DOHH2 (cell line): ENCODE results near the gene ZBTB11.
"Not testable (repeated sequence)": the region's sequence is repeated elsewhere in the genome, so short reads cannot be mapped to it uniquely, and the experiment has no call there.

Experiments
- H3F3A ChIP-seq: fragments of 200-600 bp; sonication (generic), shearing (Covaris generic); 2 replicates; pipeline ENCODE4 v1.6.0; 2016; ENCODE audit warnings: antibody characterized with exemption, mild to moderate bottlenecking; ENCODE audit not compliant: control insufficient read depth, insufficient read depth
- H3K27ac ChIP-seq: fragments of 200-600 bp; sonication (generic); 2 replicates; pipeline ENCODE4 v1.5.1; 2014; ENCODE audit warnings: low read depth, mild to moderate bottlenecking, low read length, moderate library complexity
- H3K27me3 ChIP-seq: fragments of 200-600 bp; sonication (generic); 2 replicates; pipeline ENCODE4 v1.6.1; 2014; ENCODE audit warnings: mild to moderate bottlenecking, low read length, mixed read lengths; ENCODE audit not compliant: control insufficient read depth
- H3K36me3 ChIP-seq: fragments of 200-600 bp; sonication (generic); 2 replicates; pipeline ENCODE4 v1.6.1; 2014; ENCODE audit warnings: mild to moderate bottlenecking, low read length, moderate library complexity, mixed read lengths; ENCODE audit not compliant: control insufficient read depth
- H3K4me1 ChIP-seq: fragments of 200-600 bp; sonication (generic); 2 replicates; pipeline ENCODE4 v1.6.1; 2014; ENCODE audit warnings: mild to moderate bottlenecking, low read length, mixed read lengths; ENCODE audit not compliant: control insufficient read depth
- H3K4me2 ChIP-seq: fragments of 200-600 bp; sonication (generic); 2 replicates; pipeline ENCODE4 v1.6.0; 2014; ENCODE audit warnings: mild to moderate bottlenecking, low read length, moderate library complexity
- H3K4me3 ChIP-seq: fragments of 200-600 bp; sonication (generic); 2 replicates; pipeline ENCODE4 v1.5.1; 2014; ENCODE audit warnings: mild to moderate bottlenecking, low read length, mixed read lengths
- H3K79me2 ChIP-seq: fragments of 200-600 bp; sonication (generic); 2 replicates; pipeline ENCODE4 v1.6.1; 2014; ENCODE audit warnings: mild to moderate bottlenecking, low read length, mixed read lengths; ENCODE audit not compliant: control insufficient read depth
- H3K9me2 ChIP-seq: fragments of 200-600 bp; sonication (generic); replicated peaks from 2 replicates; pipeline ENCODE4 v1.6.1; 2014; ENCODE audit warnings: mild to moderate bottlenecking, low read length, mixed read lengths; ENCODE audit not compliant: control insufficient read depth
- H3K9me3 ChIP-seq: fragments of 200-600 bp; sonication (generic); 2 replicates; pipeline ENCODE4 v1.6.1; 2014; ENCODE audit warnings: antibody characterized with exemption, low read length, mixed read lengths; ENCODE audit not compliant: control insufficient read depth, insufficient read depth
- H4K20me1 ChIP-seq: fragments of 200-600 bp; sonication (generic); 2 replicates; pipeline ENCODE4 v1.6.0; 2014; ENCODE audit warnings: low read depth, mild to moderate bottlenecking, antibody characterized with exemption, low read length, moderate library complexity; ENCODE audit not compliant: control insufficient read depth, insufficient read depth
- EZH2phosphoT487 ChIP-seq: fragments of 200-600 bp; sonication (generic); IDR thresholded peaks from 2 replicates; pipeline ENCODE4 v1.6.1; 2017; ENCODE audit warnings: borderline replicate concordance, mild to moderate bottlenecking, antibody characterized with exemption, low read length, moderate library complexity, mixed read lengths
- TF ChIP-seq, protein P1 (sequence below): fragments of 200-600 bp; sonication (generic); IDR thresholded peaks from one replicate; pipeline ENCODE4 v1.5.1; 2014; ENCODE audit warnings: antibody characterized with exemption, mild to moderate bottlenecking, low read depth, low read length; ENCODE audit not compliant: poor library complexity, severe bottlenecking

Gene ZBTB11

DNA sequence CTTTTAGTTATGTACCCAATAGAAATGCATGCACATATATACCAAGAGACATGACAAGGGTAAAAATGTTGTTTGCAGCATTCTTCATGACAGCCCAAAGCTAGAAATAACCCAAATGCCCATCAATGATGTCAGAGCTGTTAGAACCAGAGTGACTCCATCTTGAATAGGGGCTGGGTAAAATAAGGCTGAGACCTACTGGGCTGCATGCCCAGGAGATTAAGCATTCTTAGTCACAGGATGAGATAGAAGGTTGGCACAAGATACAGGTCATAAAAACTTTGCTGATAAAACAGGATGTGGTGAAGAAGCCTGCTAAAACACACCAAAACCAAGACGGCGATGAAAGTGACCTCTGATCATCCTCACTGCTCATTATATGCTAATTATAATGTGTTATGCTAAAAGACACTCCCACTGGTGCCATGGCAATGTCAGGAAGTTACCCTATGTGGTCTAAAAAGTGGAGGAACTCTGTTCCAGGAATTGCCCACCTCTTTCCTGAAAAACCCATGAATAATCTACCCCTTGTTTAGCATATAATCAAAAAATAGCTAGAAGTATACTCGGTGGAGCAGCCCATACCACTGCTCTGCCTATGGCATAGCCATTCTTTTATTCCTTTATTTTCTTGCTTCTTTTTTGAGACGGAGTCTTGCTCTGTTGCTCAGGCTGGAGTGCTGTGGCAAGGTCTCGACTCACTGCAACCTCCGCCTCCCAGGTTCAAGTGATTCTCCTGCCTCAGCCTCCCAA lies 32.9 kb downstream of the ZBTB11 start:
- H3K36me3 ChIP-seq = peaks cover 4% of the 10 kb centered on the region
- no peaks in the 10 kb centered on the region for H3F3A ChIP-seq
- no peak overlapping the region for H3K4me3 ChIP-seq
- no peaks in the 10 kb centered on the region for H3K9me3 ChIP-seq
- H3K4me2 ChIP-seq = no peak overlapping the region
- H3K9me2 ChIP-seq = no peaks in the 10 kb centered on the region
- no peaks in the 10 kb centered on the region for H3K4me1 ChIP-seq
- H3K79me2 ChIP-seq = no peaks in the 10 kb centered on the region
- H4K20me1 ChIP-seq = no peaks in the 10 kb centered on the region
- H3K27me3 ChIP-seq = no peaks in the 10 kb centered on the region
- no peak for TF ChIP-seq EZH2phosphoT487
- TF ChIP-seq, protein P1, sequence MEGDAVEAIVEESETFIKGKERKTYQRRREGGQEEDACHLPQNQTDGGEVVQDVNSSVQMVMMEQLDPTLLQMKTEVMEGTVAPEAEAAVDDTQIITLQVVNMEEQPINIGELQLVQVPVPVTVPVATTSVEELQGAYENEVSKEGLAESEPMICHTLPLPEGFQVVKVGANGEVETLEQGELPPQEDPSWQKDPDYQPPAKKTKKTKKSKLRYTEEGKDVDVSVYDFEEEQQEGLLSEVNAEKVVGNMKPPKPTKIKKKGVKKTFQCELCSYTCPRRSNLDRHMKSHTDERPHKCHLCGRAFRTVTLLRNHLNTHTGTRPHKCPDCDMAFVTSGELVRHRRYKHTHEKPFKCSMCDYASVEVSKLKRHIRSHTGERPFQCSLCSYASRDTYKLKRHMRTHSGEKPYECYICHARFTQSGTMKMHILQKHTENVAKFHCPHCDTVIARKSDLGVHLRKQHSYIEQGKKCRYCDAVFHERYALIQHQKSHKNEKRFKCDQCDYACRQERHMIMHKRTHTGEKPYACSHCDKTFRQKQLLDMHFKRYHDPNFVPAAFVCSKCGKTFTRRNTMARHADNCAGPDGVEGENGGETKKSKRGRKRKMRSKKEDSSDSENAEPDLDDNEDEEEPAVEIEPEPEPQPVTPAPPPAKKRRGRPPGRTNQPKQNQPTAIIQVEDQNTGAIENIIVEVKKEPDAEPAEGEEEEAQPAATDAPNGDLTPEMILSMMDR = no peak
- H3K27ac ChIP-seq = no peak overlapping the region

DNA sequence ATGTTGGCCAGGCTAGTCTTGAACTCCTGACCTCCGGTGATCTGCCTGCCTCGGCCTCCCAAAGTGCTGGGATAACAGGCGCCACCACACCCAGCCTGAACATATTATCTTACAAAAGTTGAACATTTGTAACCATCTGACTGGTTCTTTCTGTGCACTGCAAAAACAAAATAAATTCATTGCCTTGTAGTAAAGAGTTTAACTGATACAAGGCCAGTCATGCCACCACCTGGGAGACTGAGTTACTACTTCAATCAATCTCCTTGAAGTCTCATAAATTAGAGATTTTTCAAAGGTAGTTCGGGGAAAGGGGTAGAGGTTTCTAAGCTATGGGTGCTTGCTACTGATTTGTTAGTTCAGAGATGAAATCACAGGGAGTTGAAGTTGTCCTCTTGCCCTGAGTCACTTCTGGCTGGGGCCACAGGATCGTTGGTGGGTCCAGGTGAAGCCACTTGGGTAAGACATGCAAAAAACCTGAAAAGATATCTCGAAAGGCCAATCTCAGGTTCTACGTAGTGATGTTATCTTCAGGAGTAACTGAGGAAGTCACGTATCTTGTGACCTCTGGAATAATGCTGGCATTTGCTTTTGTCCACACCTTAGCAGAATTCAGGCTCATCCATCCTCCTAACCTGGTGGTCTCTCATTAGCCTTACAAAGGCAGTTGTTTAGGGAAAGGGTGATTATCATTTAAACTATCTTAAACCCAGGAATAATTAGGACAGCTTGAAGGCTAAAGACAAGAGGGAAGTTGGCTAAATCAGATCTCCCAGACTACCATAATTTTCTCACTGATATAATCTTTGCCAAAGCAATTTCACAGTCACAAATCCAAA lies 33.7 kb downstream of the ZBTB11 start:
- no peaks in the 10 kb centered on the region for H3K9me3 ChIP-seq
- no peak overlapping the region for H3K4me3 ChIP-seq
- H3F3A ChIP-seq = no peaks in the 10 kb centered on the region
- no peak overlapping the region for H3K4me2 ChIP-seq
- H3K36me3 ChIP-seq = no peaks in the 10 kb centered on the region; the same call in 1 of the 2 replicates
- H3K27ac ChIP-seq = no peak overlapping the region
- TF ChIP-seq EZH2phosphoT487 = no peak
- TF ChIP-seq, protein P1 = no peak
- H3K9me2 ChIP-seq = no peaks in the 10 kb centered on the region
- H3K27me3 ChIP-seq = no peaks in the 10 kb centered on the region
- H3K4me1 ChIP-seq = no peaks in the 10 kb centered on the region
- H3K79me2 ChIP-seq = no peaks in the 10 kb centered on the region
- H4K20me1 ChIP-seq = no peaks in the 10 kb centered on the region

DNA sequence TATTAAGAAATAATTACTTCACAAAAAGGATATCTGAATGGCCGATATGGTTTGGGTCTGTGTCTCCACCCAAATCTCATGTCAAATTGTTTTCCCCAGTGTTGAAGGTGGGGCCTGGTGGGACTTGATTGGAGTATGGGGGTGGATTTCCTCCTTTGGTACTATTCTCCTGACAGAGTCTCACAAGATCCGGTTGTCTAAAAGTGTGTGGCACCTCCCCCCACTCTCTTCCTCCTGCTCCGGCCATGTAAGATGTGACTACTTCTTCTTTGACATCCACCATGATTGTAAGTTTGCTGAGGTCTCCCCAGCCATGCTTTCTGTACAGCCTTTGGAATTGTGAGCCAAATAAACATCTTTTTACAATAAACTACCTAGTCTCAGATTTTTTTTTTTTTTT lies 34.5 kb downstream of the ZBTB11 start:
- Histone ChIP-seq H3K4me3 (no peak overlapping the region), H3K27ac (no peak overlapping the region), H3K79me2 (no peaks in the 10 kb centered on the region), H4K20me1 (no peaks in the 10 kb centered on the region), H3K9me2 (no peaks in the 10 kb centered on the region), H3K9me3 (no peaks in the 10 kb centered on the region), H3K36me3 (no peaks in the 10 kb centered on the region), H3K4me2 (no peak overlapping the region), H3K4me1 (no peaks in the 10 kb centered on the region), H3F3A (no peaks in the 10 kb centered on the region), H3K27me3 (no peaks in the 10 kb centered on the region)
- no peak for TF ChIP-seq EZH2phosphoT487
- TF ChIP-seq, protein P1 = no peak

DNA sequence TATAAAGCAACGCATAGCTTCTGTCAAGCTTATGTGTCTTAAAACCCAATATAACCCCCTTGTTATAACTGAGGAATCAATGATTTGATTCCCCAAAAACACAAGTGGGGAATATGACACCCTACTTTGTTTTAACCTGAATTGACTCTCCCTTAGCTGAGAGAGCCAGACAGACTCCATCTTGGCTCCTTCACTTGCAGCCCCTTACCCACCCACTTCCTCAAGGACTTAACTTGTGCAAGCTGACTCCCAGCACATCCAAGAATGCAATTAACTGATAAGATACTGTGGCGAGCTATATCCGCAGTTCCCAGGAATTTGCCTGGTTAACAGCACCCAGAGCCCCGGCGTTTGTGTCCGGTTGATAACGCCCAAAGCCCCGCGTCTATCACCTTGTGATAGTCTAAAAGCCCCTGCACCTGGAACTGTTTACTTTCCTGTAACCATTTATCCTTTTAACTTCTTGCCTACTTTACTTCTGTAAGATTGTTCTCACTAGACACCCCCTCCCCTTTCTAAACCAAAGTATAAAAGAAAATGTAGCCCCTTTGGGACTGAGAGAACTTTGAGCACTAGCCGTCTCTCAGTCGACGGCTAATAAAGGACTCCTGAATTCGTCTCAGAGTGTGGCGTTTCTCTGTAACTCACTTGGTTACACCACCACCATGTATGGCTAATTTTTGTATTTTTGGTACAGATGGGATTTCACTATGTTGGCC lies 35.4 kb downstream of the ZBTB11 start:
- not testable (repeated sequence) for H3K9me3 ChIP-seq, H3K9me2 ChIP-seq, H3K79me2 ChIP-seq, H3K27ac ChIP-seq, H3K4me1 ChIP-seq, H3K4me2 ChIP-seq, H4K20me1 ChIP-seq, H3K4me3 ChIP-seq, H3K27me3 ChIP-seq, H3F3A ChIP-seq, H3K36me3 ChIP-seq
